OCI-LY7 (cell line): ENCODE data around the gene MARCHF9.

Experiments
- EZH2phosphoT487 ChIP-seq: fragments of 200-600 bp; sonication (generic); IDR thresholded peaks from 2 replicates; pipeline ENCODE4 v1.6.1; 2018; ENCODE audit warnings: low read depth, borderline replicate concordance, mild to moderate bottlenecking, mixed run types, antibody characterized with exemption, low read length, moderate library complexity, mixed read lengths
- TF ChIP-seq, protein P1 (sequence below): fragments of 200-600 bp; sonication (generic); conservative IDR thresholded peaks from 2 replicates; pipeline ENCODE4 v1.5.1; 2014; ENCODE audit warnings: mild to moderate bottlenecking, antibody characterized with exemption, low read length, moderate library complexity, mixed read lengths

DNA sequence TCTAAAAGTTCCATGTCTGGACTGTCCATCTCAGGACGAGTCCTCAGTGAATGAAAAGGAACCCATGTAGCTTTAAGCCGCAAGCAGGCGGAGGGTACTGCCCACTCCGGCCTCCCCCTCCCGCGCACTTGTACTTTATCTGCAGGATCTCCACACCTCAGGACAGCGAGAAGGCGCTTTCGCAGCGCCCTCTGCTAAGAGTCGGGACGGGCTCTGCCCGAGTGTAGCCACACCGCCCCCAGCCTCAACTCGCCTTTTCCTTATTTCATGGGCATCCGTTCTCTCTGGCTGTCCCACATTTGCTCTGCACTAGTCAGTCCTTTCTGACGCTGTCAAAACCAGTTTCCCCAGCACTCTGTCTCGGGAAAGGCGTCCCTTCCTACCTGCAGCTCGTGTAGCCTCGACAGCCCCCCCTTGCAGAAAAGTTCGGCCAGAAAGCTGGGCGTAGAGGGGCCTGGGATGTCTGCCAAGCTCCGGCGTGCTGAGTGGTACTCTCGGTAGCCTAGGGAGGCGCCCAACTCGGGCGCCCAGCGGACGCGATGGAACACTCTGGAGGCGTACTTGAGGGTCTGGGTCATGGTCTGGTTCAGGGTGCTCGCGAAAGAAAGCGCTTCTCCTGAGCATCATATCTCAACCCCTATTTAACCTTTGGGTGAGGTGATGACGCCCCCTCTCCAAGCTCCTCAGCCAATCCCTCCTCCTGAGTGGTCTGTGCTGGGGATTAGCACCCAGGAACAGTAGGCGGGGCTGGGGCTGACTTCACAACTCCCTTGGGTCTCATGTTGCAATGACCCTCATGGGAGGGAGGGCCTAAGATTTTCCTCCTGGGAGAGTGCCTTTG lies 11.8 kb downstream of the MARCHF9 start, which contains the start of gene CYP27B1:
- TF ChIP-seq, protein P1, sequence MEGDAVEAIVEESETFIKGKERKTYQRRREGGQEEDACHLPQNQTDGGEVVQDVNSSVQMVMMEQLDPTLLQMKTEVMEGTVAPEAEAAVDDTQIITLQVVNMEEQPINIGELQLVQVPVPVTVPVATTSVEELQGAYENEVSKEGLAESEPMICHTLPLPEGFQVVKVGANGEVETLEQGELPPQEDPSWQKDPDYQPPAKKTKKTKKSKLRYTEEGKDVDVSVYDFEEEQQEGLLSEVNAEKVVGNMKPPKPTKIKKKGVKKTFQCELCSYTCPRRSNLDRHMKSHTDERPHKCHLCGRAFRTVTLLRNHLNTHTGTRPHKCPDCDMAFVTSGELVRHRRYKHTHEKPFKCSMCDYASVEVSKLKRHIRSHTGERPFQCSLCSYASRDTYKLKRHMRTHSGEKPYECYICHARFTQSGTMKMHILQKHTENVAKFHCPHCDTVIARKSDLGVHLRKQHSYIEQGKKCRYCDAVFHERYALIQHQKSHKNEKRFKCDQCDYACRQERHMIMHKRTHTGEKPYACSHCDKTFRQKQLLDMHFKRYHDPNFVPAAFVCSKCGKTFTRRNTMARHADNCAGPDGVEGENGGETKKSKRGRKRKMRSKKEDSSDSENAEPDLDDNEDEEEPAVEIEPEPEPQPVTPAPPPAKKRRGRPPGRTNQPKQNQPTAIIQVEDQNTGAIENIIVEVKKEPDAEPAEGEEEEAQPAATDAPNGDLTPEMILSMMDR, result no peak
- no peak for TF ChIP-seq EZH2phosphoT487
